ENCODE data around the gene SERPINB2. TPM values are rescaled to one million over a fixed set of nuclear protein-coding genes. Genes with fewer than 3 reads are reported as not detected.

Gene SERPINB2
- total RNA-seq, 1 donor from 2014 or later: 1.7 TPM

DNA sequence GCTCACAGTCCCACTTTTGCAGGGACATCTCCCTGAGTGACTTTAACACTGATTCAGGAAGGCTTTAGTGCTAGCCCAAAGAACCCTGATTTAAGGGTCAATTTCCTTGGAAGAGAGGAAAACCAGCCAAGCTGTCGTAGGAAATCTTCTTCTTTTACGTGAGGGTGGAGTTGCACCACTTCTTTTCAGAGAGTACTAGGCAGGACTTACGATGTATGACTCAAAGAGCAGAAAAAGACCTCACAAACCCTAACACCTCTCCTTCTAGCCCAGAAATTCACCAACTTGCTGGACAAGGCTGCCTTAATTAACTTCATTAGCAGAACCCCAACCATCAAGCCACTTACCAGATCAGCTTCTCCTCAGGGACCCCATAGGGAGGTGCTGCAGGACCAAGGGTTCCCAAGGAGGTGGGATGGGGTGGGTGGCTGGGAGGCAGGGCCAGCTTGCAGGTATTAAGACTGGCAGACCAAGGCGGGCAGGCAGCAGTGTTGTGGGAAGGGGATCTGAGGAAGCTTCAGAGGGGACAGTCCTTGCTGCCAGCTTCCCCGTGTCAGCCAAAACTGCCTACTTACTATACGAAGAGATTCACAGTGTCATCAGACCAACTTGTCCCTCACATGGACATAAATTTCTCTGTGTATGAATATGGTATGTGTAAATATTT, 6.7 kb downstream of the SERPINB2 start:
- H3K9me3 ChIP-seq (ENCODE audit: insufficient read depth, low read depth, low read length): no peaks in the 10 kb centered on the region
- H3K27ac ChIP-seq (ENCODE audit: low read depth, low read length): no peak overlapping the region
- no peaks in the 10 kb centered on the region for H3K27me3 Mint-ChIP-seq (ENCODE audit: low read depth, unreplicated experiment)
- no peaks in the 10 kb centered on the region for H3K4me1 ChIP-seq (ENCODE audit: insufficient read depth, low read length)
- H3K27me3 ChIP-seq (ENCODE audit: insufficient read depth, low read length): peaks cover 5% of the 10 kb centered on the region
- H3K36me3 ChIP-seq (ENCODE audit: insufficient read depth, low read length): no peaks in the 10 kb centered on the region
- TF ChIP-seq, protein P1, sequence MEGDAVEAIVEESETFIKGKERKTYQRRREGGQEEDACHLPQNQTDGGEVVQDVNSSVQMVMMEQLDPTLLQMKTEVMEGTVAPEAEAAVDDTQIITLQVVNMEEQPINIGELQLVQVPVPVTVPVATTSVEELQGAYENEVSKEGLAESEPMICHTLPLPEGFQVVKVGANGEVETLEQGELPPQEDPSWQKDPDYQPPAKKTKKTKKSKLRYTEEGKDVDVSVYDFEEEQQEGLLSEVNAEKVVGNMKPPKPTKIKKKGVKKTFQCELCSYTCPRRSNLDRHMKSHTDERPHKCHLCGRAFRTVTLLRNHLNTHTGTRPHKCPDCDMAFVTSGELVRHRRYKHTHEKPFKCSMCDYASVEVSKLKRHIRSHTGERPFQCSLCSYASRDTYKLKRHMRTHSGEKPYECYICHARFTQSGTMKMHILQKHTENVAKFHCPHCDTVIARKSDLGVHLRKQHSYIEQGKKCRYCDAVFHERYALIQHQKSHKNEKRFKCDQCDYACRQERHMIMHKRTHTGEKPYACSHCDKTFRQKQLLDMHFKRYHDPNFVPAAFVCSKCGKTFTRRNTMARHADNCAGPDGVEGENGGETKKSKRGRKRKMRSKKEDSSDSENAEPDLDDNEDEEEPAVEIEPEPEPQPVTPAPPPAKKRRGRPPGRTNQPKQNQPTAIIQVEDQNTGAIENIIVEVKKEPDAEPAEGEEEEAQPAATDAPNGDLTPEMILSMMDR (IDR thresholded peaks at IDR 0.05; ENCODE audit: insufficient read depth, low read depth, low read length): no peak
- no peak for TF ChIP-seq EZH2 (IDR thresholded peaks at IDR 0.05; ENCODE audit: insufficient read depth, low read length)
- no peak overlapping the region for H3K9ac ChIP-seq (ENCODE audit: low read length)
- no peaks in the 10 kb centered on the region for H3K36me3 Mint-ChIP-seq (ENCODE audit: low read depth, unreplicated experiment)
- no peak for FAIRE-seq
- no peaks in the 10 kb centered on the region for H3K4me1 Mint-ChIP-seq (ENCODE audit: low read depth, unreplicated experiment)
- H3K4me3 ChIP-seq (ENCODE audit: insufficient read depth, low read depth, low read length): no peak overlapping the region
- DNase-seq (ENCODE audit: low read depth): no peak
- H3K27ac Mint-ChIP-seq (ENCODE audit: unreplicated experiment): no peak overlapping the region
- H2AFZ ChIP-seq (ENCODE audit: low read depth, low read length): no peak overlapping the region
- no peak overlapping the region for H3K4me2 ChIP-seq (ENCODE audit: low read length)
- no peak overlapping the region for H3K4me3 Mint-ChIP-seq (ENCODE audit: unreplicated experiment)
- H4K20me1 ChIP-seq (ENCODE audit: insufficient read depth, low read length): no peaks in the 10 kb centered on the region
- H3K79me2 ChIP-seq (ENCODE audit: insufficient read depth, low read length): no peaks in the 10 kb centered on the region
- H3K9me3 Mint-ChIP-seq (ENCODE audit: unreplicated experiment): no peaks in the 10 kb centered on the region

- Histone ChIP-seq H3K4me1 (ENCODE audit: insufficient read depth, low read length) (no peaks in the 10 kb centered on the region), H3K9me3 (ENCODE audit: insufficient read depth, low read depth, low read length) (no peaks in the 10 kb centered on the region), H3K9ac (ENCODE audit: low read length) (no peak overlapping the region), H3K36me3 (ENCODE audit: insufficient read depth, low read length) (no peaks in the 10 kb centered on the region), H3K27ac (ENCODE audit: low read depth, low read length) (no peak overlapping the region), H3K79me2 (ENCODE audit: insufficient read depth, low read length) (no peaks in the 10 kb centered on the region), H4K20me1 (ENCODE audit: insufficient read depth, low read length) (no peaks in the 10 kb centered on the region), H3K4me2 (ENCODE audit: low read length) (no peak overlapping the region), H3K27me3 (ENCODE audit: insufficient read depth, low read length) (peaks cover 5% of the 10 kb centered on the region), H3K4me3 (ENCODE audit: insufficient read depth, low read depth, low read length) (no peak overlapping the region), H2AFZ (ENCODE audit: low read depth, low read length) (no peak overlapping the region)
- TF ChIP-seq EZH2 (IDR thresholded peaks at IDR 0.05; ENCODE audit: insufficient read depth, low read length): no peak
- TF ChIP-seq, protein P1 (IDR thresholded peaks at IDR 0.05; ENCODE audit: insufficient read depth, low read depth, low read length): no peak
- DNase-seq (ENCODE audit: low read depth): no peak
- H3K36me3 Mint-ChIP-seq (ENCODE audit: low read depth, unreplicated experiment): no peaks in the 10 kb centered on the region
- H3K9me3 Mint-ChIP-seq (ENCODE audit: unreplicated experiment): no peaks in the 10 kb centered on the region
- no peak overlapping the region for H3K4me3 Mint-ChIP-seq (ENCODE audit: unreplicated experiment)
- no peaks in the 10 kb centered on the region for H3K4me1 Mint-ChIP-seq (ENCODE audit: low read depth, unreplicated experiment)
- FAIRE-seq: no peak
- H3K27ac Mint-ChIP-seq (ENCODE audit: unreplicated experiment): no peak overlapping the region
- no peaks in the 10 kb centered on the region for H3K27me3 Mint-ChIP-seq (ENCODE audit: low read depth, unreplicated experiment)
Observed at GRCh38 chr18:63895190-63895589, 7.7 kb downstream of the SERPINB2 start.

DNA sequence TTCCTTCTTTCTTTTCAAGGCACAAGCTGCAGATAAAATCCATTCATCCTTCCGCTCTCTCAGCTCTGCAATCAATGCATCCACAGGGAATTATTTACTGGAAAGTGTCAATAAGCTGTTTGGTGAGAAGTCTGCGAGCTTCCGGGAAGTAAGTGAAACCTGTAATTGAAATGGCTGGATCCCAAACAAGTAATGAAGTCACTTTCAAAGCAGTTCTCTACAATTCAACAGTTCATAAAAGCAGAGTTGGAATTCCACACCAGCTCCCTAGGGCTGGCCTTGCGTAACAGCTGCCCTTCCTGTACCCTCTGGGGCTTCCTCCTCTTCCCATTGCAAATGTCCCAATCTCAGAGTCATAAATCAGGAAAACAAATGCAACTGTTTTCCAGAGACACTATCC, 9.6 kb downstream of the SERPINB2 start:
- FAIRE-seq: no peak
- no peaks in the 10 kb centered on the region for H3K9me3 Mint-ChIP-seq (ENCODE audit: unreplicated experiment)

More for the DNA sequence above, 9.6 kb downstream of the SERPINB2 start:
- Histone ChIP-seq H3K4me1 (ENCODE audit: insufficient read depth, low read length) (no peaks in the 10 kb centered on the region), H3K36me3 (ENCODE audit: insufficient read depth, low read length) (no peaks in the 10 kb centered on the region), H3K27ac (ENCODE audit: low read depth, low read length) (no peak overlapping the region), H3K9ac (ENCODE audit: low read length) (no peak overlapping the region), H3K4me2 (ENCODE audit: low read length) (no peak overlapping the region), H3K4me3 (ENCODE audit: insufficient read depth, low read depth, low read length) (no peak overlapping the region), H3K27me3 (ENCODE audit: insufficient read depth, low read length) (peaks cover 5% of the 10 kb centered on the region), H3K79me2 (ENCODE audit: insufficient read depth, low read length) (no peaks in the 10 kb centered on the region), H4K20me1 (ENCODE audit: insufficient read depth, low read length) (no peaks in the 10 kb centered on the region), H3K9me3 (ENCODE audit: insufficient read depth, low read depth, low read length) (no peaks in the 10 kb centered on the region), H2AFZ (ENCODE audit: low read depth, low read length) (no peak overlapping the region)
- no peak for DNase-seq (ENCODE audit: low read depth)
- H3K36me3 Mint-ChIP-seq (ENCODE audit: low read depth, unreplicated experiment): no peaks in the 10 kb centered on the region
- TF ChIP-seq EZH2 (IDR thresholded peaks at IDR 0.05; ENCODE audit: insufficient read depth, low read length): no peak
- TF ChIP-seq, protein P1 (IDR thresholded peaks at IDR 0.05; ENCODE audit: insufficient read depth, low read depth, low read length): no peak
- no peak overlapping the region for H3K4me3 Mint-ChIP-seq (ENCODE audit: unreplicated experiment)
- H3K27me3 Mint-ChIP-seq (ENCODE audit: low read depth, unreplicated experiment): no peaks in the 10 kb centered on the region
- no peaks in the 10 kb centered on the region for H3K4me1 Mint-ChIP-seq (ENCODE audit: low read depth, unreplicated experiment)
- no peak overlapping the region for H3K27ac Mint-ChIP-seq (ENCODE audit: unreplicated experiment)

All from astrocyte (in vitro differentiated cells and primary cell).